Liver (tissue), 9 donors: ENCODE results near the gene IRGQ. TPM values are rescaled to one million over a fixed set of nuclear protein-coding genes. Genes with fewer than 3 reads are reported as not detected.

Experiments
- DNase-seq: peaks from one replicate; pipeline ENCODE4 v3.0.0-alpha.2; 2017; ENCODE audit warnings: low spot score
- H3K27ac ChIP-seq, 2 donors: one replicate each; pipeline ENCODE4 v1.7.0; 2013; ENCODE audit warnings: inconsistent platforms in 2 of 2, low read length in 2 of 2, control low read depth in 1 of 2, low read depth in 1 of 2, mild to moderate bottlenecking in 1 of 2
- H3K27me3 ChIP-seq, 4 donors: one replicate each; pipeline versions ENCODE4 v1.6.1 to v1.7.0; 2013; ENCODE audit warnings: low read length in 3 of 4, inconsistent platforms in 1 of 4, mild to moderate bottlenecking in 1 of 4, moderate library complexity in 1 of 4; ENCODE audit not compliant: control insufficient read depth in 4 of 4, insufficient read depth in 4 of 4
- H3K36me3 ChIP-seq, 4 donors: one replicate each; pipeline versions ENCODE4 v1.6.1 to v1.7.0; 2013; ENCODE audit warnings: low read length in 3 of 4, mild to moderate bottlenecking in 3 of 4, low read depth in 1 of 4, moderate library complexity in 1 of 4; ENCODE audit not compliant: control insufficient read depth in 4 of 4, insufficient read depth in 3 of 4
- H3K4me1 ChIP-seq, 4 donors: one replicate each; pipeline versions ENCODE4 v1.6.1 to v1.7.0; 2013; ENCODE audit warnings: low read length in 3 of 4, mild to moderate bottlenecking in 3 of 4, moderate library complexity in 1 of 4; ENCODE audit not compliant: control insufficient read depth in 4 of 4, insufficient read depth in 4 of 4
- H3K4me3 ChIP-seq, 3 donors: one replicate each; pipeline versions ENCODE4 v1.6.1 to v1.7.0; 2013; ENCODE audit warnings: low read length in 3 of 3, control low read depth in 1 of 3, low read depth in 1 of 3, mild to moderate bottlenecking in 1 of 3
- H3K9ac ChIP-seq, 2 donors: one replicate each; pipeline ENCODE4 v1.7.0; 2013; ENCODE audit warnings: low read length in 2 of 2, mild to moderate bottlenecking in 2 of 2, moderate library complexity in 2 of 2, control low read depth in 1 of 2, low read depth in 1 of 2
- H3K9me3 ChIP-seq, 4 donors: one replicate each; pipeline versions ENCODE4 v1.6.1 to v1.7.0; 2013; ENCODE audit warnings: low read length in 3 of 4; ENCODE audit not compliant: control insufficient read depth in 4 of 4
- EGR1 ChIP-seq, 2 donors: IDR thresholded peaks; 2 replicates each; pipeline ENCODE4 v1.6.1; 2016 to 2018; ENCODE audit warnings: antibody characterized with exemption in 2 of 2, low read depth in 2 of 2
- FOXA1 ChIP-seq: IDR thresholded peaks from 2 replicates; pipeline ENCODE4 v1.6.1; 2016; ENCODE audit warnings: antibody characterized with exemption
- FOXA2 ChIP-seq: IDR thresholded peaks from 2 replicates; pipeline ENCODE4 v1.6.1; 2016; ENCODE audit warnings: antibody characterized with exemption
- GABPA ChIP-seq, 2 donors: IDR thresholded peaks in 1 of 2; conservative IDR thresholded peaks in 1 of 2; 2 replicates each; pipeline ENCODE4 v1.6.1; 2016; ENCODE audit warnings: antibody characterized with exemption in 2 of 2, mild to moderate bottlenecking in 1 of 2, moderate library complexity in 1 of 2
- HNF4A ChIP-seq, 2 donors: conservative IDR thresholded peaks; 2 replicates each; pipeline ENCODE4 v1.6.1; 2016; ENCODE audit warnings: antibody characterized with exemption in 2 of 2, mild to moderate bottlenecking in 2 of 2
- HNF4G ChIP-seq: IDR thresholded peaks from 2 replicates; pipeline ENCODE4 v1.6.1; 2016; ENCODE audit warnings: antibody characterized with exemption
- JUND ChIP-seq, 2 donors: IDR thresholded peaks; 2 replicates each; pipeline ENCODE4 v1.6.1; 2016; ENCODE audit warnings: antibody characterized with exemption in 2 of 2
- NR2F2 ChIP-seq: IDR thresholded peaks from 2 replicates; pipeline ENCODE4 v1.6.1; 2016; ENCODE audit warnings: antibody characterized with exemption
- RAD21 ChIP-seq, 2 donors: IDR thresholded peaks; 2 replicates each; pipeline ENCODE4 v1.6.1; 2016; ENCODE audit warnings: antibody characterized with exemption in 2 of 2, mild to moderate bottlenecking in 2 of 2
- RXRA ChIP-seq, 2 donors: IDR thresholded peaks; 2 replicates each; pipeline ENCODE4 v1.6.1; 2017 to 2018; ENCODE audit warnings: antibody characterized with exemption in 2 of 2, mild to moderate bottlenecking in 1 of 2
- SP1 ChIP-seq: IDR thresholded peaks from 2 replicates; pipeline ENCODE4 v1.6.1; 2018; ENCODE audit warnings: antibody characterized with exemption, mild to moderate bottlenecking
- TAF1 ChIP-seq: conservative IDR thresholded peaks from 2 replicates; pipeline ENCODE4 v1.6.1; 2016; ENCODE audit warnings: antibody characterized with exemption, mild to moderate bottlenecking
- YY1 ChIP-seq: IDR thresholded peaks from 2 replicates; pipeline ENCODE4 v1.6.1; 2016; ENCODE audit warnings: antibody characterized with exemption, mild to moderate bottlenecking
- WGBS: extraction: QIAGEN DNeasy Blood & Tissue Kit; methylation state at CpG from one replicate; pipeline ENCODE4 v1.1.7; 2013; 5-methylcytosine and 5-hydroxymethylcytosine counted together
- polyA plus RNA-seq, 2 donors: library from polyadenylated mRNA; stranded (reverse) in 1 of 2; unstranded in 1 of 2; fragments of 200-250 nt in 1 of 2; fragments of >200 nt in 1 of 2; fragmentation: Nextera tagmentation in 1 of 2; extraction: Ambion mirVana in 1 of 2; gene quantifications; one replicate each; pipeline versions ENCODE4 v1.2.1 to v1.2.3, GENCODE V29; 2013 to 2015
- total RNA-seq, 2 donors: library from RNA; depleted of rRNA; stranded (reverse); fragments of >200 nt; gene quantifications; one replicate each; pipeline ENCODE4 v1.2.3, GENCODE V29; 2014
- TF ChIP-seq, protein P1 (sequence below): IDR thresholded peaks from 2 replicates; pipeline ENCODE4 v1.6.1; 2016; ENCODE audit warnings: antibody characterized with exemption, mild to moderate bottlenecking
- TF ChIP-seq, protein P2 (sequence below): IDR thresholded peaks from 2 replicates; pipeline ENCODE4 v1.6.1; 2016; ENCODE audit warnings: antibody characterized with exemption
- TF ChIP-seq, protein P3 (sequence below): IDR thresholded peaks from 2 replicates; pipeline ENCODE4 v1.6.1; 2016; ENCODE audit warnings: antibody characterized with exemption
- TF ChIP-seq, protein P4 (sequence below): IDR thresholded peaks from 2 replicates; pipeline ENCODE4 v1.6.1; 2016; ENCODE audit warnings: antibody characterized with exemption
- TF ChIP-seq, protein P5 (sequence below): fragments of 150-350 bp; IDR thresholded peaks from 2 replicates; pipeline ENCODE4 v1.5.1; 2017; ENCODE audit warnings: improper control_type of control experiment, low read depth, low read length; ENCODE audit not compliant: missing input control
- donor health status: healthy.
- donor health status: healthy.
- donor health status: healthy.
- donor health status: healthy.
- donor health status: healthy.

IRGQ gene
- total and polyA plus RNA-seq, 4 donors, result 2.8 to 15.5 (median 5.2) TPM

DNA sequence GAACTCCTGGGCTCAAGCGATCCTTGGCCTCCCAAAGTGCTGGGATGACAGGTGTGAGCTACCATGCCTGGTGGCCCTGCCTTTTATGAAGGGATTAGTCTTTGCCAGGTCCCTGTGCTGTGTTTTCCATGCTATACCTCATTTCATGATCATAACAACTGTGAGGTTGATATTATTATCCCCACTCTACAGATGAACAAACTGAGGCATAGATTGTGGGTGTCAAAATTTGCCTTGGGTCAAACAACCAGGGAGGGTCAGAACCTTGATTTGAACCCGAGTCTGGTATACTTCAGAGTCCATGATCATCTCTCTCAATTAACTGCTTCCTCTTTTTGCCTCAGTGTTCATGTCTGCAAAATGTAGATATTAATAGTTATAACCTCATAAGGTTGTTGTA, 13.4 kb downstream of the IRGQ start:
- DNase-seq, result no peak
- Histone ChIP-seq H3K27ac (no peak overlapping the region), H3K9ac (no peak overlapping the region), H3K36me3 (no peaks in the 10 kb centered on the region), H3K9me3 (no peaks in the 10 kb centered on the region), H3K4me1 (peaks cover 3 to 19% (median 10%) of the 10 kb centered on the region in 4 donors), H3K4me3 (no peak overlapping the region), H3K27me3 (no peaks in the 10 kb centered on the region)
- no peak for TF ChIP-seq RXRA (IDR thresholded peaks at IDR 0.05)
- TF ChIP-seq YY1, result no peak
- TF ChIP-seq FOXA2, result no peak
- TF ChIP-seq, protein P1, sequence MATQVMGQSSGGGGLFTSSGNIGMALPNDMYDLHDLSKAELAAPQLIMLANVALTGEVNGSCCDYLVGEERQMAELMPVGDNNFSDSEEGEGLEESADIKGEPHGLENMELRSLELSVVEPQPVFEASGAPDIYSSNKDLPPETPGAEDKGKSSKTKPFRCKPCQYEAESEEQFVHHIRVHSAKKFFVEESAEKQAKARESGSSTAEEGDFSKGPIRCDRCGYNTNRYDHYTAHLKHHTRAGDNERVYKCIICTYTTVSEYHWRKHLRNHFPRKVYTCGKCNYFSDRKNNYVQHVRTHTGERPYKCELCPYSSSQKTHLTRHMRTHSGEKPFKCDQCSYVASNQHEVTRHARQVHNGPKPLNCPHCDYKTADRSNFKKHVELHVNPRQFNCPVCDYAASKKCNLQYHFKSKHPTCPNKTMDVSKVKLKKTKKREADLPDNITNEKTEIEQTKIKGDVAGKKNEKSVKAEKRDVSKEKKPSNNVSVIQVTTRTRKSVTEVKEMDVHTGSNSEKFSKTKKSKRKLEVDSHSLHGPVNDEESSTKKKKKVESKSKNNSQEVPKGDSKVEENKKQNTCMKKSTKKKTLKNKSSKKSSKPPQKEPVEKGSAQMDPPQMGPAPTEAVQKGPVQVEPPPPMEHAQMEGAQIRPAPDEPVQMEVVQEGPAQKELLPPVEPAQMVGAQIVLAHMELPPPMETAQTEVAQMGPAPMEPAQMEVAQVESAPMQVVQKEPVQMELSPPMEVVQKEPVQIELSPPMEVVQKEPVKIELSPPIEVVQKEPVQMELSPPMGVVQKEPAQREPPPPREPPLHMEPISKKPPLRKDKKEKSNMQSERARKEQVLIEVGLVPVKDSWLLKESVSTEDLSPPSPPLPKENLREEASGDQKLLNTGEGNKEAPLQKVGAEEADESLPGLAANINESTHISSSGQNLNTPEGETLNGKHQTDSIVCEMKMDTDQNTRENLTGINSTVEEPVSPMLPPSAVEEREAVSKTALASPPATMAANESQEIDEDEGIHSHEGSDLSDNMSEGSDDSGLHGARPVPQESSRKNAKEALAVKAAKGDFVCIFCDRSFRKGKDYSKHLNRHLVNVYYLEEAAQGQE, result no peak
- no peak for TF ChIP-seq FOXA1
- TF ChIP-seq SP1, result no peak
- no peak for TF ChIP-seq GABPA (IDR thresholded peaks at IDR 0.05 in 1 of 2, conservative IDR thresholded peaks at IDR 0.05 in 1 of 2)
- TF ChIP-seq EGR1 (IDR thresholded peaks at IDR 0.05; ENCODE audit: low read depth in 2 of 2), result no peak
- TF ChIP-seq, protein P2, sequence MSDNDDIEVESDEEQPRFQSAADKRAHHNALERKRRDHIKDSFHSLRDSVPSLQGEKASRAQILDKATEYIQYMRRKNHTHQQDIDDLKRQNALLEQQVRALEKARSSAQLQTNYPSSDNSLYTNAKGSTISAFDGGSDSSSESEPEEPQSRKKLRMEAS, result no peak
- no peak for TF ChIP-seq HNF4A (conservative IDR thresholded peaks at IDR 0.05)
- no peak for TF ChIP-seq JUND (IDR thresholded peaks at IDR 0.05)
- TF ChIP-seq TAF1, result no peak
- TF ChIP-seq, protein P3, sequence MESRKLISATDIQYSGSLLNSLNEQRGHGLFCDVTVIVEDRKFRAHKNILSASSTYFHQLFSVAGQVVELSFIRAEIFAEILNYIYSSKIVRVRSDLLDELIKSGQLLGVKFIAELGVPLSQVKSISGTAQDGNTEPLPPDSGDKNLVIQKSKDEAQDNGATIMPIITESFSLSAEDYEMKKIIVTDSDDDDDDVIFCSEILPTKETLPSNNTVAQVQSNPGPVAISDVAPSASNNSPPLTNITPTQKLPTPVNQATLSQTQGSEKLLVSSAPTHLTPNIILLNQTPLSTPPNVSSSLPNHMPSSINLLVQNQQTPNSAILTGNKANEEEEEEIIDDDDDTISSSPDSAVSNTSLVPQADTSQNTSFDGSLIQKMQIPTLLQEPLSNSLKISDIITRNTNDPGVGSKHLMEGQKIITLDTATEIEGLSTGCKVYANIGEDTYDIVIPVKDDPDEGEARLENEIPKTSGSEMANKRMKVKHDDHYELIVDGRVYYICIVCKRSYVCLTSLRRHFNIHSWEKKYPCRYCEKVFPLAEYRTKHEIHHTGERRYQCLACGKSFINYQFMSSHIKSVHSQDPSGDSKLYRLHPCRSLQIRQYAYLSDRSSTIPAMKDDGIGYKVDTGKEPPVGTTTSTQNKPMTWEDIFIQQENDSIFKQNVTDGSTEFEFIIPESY, result no peak
- no peak for TF ChIP-seq NR2F2
- TF ChIP-seq, protein P4, sequence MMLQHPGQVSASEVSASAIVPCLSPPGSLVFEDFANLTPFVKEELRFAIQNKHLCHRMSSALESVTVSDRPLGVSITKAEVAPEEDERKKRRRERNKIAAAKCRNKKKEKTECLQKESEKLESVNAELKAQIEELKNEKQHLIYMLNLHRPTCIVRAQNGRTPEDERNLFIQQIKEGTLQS, result no peak
- no peak for TF ChIP-seq HNF4G
- 91% methylated on average over 2 of the region's 2 CpGs for WGBS

DNA sequence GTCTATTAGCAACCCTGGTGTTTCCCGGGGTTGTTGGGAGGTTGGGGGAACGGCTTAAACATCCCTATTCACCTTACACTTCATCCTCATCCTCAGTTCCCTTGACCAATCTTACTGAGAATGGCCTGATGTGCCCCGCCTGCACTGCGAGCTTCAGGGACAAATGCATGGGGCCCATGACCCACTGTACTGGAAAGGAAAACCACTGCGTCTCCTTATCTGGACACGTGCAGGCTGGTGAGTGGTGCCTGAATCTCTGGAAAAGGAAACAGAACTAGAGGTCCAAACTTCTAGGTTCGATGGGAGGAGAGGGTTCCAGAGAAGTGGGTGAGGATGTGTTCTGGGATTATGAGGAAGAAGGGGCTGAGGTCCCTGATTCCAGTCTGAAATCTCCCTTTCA, 14.5 kb downstream of the IRGQ start:
- Histone ChIP-seq H3K4me3 (no peak overlapping the region), H3K9me3 (no peaks in the 10 kb centered on the region), H3K4me1 (peaks cover 3 to 19% (median 10%) of the 10 kb centered on the region in 4 donors), H3K36me3 (no peaks in the 10 kb centered on the region), H3K9ac (no peak overlapping the region), H3K27ac (no peak overlapping the region), H3K27me3 (no peaks in the 10 kb centered on the region)
- 76% methylated on average over 7 of the region's 7 CpGs for WGBS
- no peak for TF ChIP-seq JUND (IDR thresholded peaks at IDR 0.05)
- no peak for TF ChIP-seq EGR1 (IDR thresholded peaks at IDR 0.05; ENCODE audit: low read depth in 2 of 2)
- no peak for TF ChIP-seq RAD21 (IDR thresholded peaks at IDR 0.05)
- TF ChIP-seq, protein P4, result no peak
- TF ChIP-seq SP1, result no peak
- TF ChIP-seq FOXA2, result no peak
- TF ChIP-seq RXRA (IDR thresholded peaks at IDR 0.05), result no peak
- TF ChIP-seq GABPA (IDR thresholded peaks at IDR 0.05 in 1 of 2, conservative IDR thresholded peaks at IDR 0.05 in 1 of 2), result no peak
- TF ChIP-seq, protein P5, sequence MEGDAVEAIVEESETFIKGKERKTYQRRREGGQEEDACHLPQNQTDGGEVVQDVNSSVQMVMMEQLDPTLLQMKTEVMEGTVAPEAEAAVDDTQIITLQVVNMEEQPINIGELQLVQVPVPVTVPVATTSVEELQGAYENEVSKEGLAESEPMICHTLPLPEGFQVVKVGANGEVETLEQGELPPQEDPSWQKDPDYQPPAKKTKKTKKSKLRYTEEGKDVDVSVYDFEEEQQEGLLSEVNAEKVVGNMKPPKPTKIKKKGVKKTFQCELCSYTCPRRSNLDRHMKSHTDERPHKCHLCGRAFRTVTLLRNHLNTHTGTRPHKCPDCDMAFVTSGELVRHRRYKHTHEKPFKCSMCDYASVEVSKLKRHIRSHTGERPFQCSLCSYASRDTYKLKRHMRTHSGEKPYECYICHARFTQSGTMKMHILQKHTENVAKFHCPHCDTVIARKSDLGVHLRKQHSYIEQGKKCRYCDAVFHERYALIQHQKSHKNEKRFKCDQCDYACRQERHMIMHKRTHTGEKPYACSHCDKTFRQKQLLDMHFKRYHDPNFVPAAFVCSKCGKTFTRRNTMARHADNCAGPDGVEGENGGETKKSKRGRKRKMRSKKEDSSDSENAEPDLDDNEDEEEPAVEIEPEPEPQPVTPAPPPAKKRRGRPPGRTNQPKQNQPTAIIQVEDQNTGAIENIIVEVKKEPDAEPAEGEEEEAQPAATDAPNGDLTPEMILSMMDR, result no peak
- TF ChIP-seq TAF1, result no peak
- no peak for TF ChIP-seq YY1
- no peak for TF ChIP-seq FOXA1
- DNase-seq, result no peak
